Measurements from ENCODE around the gene SMPD4.
A peak's percentile ranks its signal among the peaks of the same experiment; 100 is the strongest.
"Not testable (repeated sequence)": the region's sequence is repeated elsewhere in the genome, so short reads cannot be mapped to it uniquely, and the experiment has no call there.

The SMPD4 gene

DNA sequence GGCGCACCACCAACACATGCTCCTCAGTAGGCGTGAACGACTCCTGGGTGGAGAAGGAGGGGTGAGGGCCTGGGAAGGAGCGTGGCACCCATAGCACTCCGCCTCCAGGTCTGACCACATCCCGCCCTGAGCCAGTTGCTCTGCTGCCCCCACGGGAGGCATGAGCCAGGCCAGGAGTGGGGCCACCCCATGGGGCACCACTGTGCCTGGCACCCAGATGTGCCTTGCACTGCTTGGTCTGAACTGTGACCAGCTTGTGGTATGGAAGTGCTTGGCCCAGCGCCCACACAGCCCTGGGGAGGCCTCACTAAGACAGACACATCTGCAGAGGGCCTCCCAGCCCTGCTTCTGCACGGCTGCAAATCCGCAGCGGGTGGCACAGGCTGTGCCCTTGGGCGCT, 24.0 kb downstream of the SMPD4 start:
- DNase-seq (ENCODE audit: low read depth in 2 of 2), result not testable (repeated sequence)

DNA sequence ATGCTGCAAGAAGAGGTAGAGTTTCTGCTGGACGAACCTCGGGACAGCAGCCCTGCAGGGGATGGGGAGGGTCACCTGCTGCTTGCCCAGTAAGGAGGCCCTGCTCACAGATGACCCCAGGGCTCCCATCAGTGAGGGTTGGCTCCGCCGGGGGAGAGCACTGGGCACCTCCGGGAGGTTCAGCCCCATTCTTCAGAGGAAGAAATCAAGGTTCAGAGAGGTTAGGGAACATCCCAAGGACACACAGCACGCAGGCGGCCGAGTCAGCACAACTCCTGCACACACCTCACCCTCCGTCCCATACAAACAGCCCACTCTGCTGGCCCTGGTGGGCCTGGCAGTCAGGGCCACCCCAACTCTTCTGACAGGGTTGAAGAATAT, 24.8 kb downstream of the SMPD4 start:
- no peak for DNase-seq (ENCODE audit: low read depth in 2 of 2)

DNA sequence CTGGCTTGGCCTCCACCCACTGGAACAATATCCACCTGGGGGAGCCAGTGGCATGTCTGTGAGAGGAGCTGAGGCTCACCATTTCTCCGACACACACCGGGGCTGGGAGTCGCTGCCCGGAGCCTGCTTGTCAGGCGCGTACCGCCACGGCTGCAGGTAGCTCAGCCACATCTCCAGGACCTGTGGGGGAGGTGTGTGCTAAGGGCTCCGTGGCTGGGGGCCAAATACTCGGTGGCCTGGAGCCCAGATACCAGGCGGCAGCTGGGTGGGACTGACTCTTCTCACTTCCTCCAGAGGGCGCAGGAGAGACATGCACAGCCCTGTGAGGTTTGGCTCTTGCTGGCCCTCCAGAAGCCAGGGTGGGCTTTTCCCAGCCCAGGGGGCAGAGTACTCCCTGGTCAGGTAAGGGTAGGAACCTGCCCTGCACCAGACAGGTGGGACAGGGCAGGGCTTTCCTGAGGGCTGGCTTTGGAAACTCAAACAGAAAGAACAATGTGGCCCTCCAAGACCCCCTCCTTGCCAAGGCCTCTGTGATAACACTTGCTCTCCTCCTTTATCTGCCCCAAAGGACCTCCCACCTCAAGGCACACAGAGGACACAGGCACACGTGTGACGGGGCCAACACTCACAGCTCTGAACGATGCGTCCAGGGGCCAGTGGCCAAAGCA, 25.3 kb downstream of the SMPD4 start:
- DNase-seq (ENCODE audit: low read depth in 2 of 2), result not testable (repeated sequence)

DNA sequence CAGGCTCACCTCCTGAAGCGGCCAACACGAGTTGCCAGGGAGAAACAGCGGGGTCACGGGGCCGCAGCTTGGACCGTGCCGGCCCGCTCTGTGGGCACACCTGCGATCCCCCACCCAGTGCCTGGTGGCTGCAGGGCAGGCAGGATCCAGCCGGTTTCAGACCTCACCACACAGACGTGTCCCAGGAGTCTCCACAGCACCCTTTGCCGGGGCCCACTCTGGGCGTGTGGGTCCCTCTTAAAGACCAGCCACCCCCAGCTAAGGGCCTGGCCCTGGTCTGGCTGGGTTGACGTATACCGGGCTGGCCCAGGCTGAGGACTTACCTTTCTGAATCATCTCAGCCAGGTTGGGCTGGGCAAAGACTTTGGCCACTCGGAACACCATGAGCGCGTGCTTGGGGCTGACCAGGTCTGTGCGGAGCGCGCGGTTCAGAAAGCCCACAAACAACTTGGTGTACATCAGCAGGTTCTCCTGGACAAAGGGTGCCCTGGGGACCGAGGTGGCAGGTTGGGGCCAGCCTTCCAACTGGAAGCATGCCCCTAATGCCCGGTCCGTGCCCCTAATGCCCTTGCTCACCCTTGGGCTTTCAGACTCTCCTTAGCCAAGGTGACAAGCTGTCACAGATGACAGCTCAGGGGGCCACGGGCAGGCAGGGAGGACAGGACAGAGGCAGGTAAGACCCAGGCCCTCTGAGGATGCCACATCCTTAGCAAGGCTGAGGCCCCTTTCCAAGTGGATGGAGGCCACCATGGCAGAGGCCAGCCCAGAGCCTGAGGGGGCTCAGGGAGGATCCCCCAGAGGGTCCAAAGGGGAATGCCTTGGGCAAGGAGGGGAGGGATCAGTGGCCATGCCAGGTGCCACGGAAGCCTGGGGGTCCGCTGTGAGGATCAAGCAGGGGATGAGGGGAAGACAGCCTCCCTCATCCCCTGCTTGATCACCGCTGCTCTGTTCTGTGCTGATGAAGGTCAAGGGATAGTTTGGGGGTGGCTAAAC, 26.3 kb downstream of the SMPD4 start:
- no peak for DNase-seq (ENCODE audit: low read depth in 2 of 2)

DNA sequence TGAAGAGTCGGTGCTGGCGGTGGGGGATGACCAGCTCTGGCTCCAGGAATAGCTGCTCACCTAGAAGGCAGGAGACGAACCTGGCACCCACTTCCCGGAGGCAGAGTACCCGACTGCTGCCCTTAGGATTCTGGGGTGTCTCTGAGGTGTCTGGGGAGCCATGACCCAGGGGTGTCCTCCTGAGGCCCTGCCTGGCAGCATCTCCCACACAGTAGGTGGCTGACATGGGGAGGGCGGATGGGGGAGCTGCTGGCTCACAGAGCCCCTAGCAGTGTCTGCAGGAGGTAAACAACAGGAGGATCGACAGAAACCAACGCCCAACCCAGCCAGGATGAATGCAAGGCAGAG, 27.0 kb downstream of the SMPD4 start:
- not testable (repeated sequence) for DNase-seq (ENCODE audit: low read depth in 2 of 2)

DNA sequence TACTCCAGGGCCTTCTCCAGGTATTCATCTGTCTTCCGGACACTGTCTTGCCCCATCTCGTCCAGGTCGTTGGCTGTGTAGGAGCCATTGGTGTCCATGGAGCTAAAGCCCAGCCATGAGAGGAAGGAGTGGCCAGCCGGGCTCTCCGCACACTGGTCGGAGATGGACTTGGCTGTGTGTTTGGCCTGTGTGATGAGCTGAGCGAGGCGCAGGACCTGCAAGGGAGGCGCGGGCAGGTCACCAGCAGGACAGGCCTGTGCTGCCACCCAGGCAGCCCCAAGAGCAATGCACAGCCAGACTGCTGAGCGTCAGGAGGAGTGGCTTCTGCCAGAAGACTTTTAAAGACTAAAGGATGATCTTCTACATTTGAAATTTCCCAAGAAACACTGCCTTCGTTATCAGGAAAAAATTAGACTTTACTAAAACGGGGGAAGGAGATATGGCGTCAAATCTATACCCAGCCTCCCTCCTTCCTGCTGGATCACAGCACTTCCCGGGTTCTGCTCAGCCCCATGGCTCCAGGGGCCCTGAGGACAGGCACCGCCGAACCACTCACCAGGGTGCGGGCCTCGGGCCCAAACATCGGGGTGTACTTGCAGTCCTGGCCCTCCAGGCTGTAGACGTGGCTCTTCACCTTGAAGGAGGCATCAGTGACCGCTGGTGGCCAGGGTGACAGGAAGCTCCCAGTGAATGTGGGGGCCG, 27.5 kb downstream of the SMPD4 start:
- DNase-seq (ENCODE audit: low read depth in 2 of 2), result not testable (repeated sequence)

DNA sequence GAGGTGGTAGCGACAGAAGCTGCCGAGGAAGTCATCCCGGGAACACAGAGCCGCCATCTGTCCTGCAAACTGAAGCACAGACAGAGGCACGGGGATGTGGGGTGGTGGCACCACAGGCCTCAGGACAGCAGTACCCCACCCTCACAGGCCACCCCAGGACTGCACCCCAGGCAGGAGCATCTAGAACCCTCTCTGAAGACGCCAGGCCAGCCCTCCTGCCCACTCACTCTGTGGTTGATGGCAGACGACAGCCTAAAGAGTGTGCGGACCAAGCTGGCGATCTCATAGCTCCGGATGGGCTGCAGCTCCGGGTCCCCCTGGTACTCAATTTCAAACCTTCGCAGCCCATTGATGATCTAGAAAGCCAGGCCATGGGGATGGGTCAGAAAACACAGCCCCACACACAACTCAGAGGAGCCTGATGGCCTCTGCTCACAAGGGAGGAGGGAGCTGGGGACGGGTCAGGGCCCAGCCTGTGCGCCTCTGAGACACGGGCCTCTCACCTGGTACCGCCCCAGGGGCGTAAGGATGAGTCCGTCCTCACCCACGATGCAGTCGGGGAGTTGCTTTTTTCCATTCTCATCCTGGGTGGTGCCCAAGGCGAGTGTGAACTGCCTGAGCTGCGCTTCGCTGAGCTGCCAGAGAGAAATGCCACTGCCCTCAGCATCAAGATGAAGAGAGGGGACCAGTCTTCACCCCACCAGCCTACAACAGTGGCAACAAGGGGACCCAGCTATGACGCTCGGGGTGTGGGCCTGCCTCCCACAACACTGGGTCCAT, 28.4 kb downstream of the SMPD4 start:
- no peak for DNase-seq (ENCODE audit: low read depth in 2 of 2)

DNA sequence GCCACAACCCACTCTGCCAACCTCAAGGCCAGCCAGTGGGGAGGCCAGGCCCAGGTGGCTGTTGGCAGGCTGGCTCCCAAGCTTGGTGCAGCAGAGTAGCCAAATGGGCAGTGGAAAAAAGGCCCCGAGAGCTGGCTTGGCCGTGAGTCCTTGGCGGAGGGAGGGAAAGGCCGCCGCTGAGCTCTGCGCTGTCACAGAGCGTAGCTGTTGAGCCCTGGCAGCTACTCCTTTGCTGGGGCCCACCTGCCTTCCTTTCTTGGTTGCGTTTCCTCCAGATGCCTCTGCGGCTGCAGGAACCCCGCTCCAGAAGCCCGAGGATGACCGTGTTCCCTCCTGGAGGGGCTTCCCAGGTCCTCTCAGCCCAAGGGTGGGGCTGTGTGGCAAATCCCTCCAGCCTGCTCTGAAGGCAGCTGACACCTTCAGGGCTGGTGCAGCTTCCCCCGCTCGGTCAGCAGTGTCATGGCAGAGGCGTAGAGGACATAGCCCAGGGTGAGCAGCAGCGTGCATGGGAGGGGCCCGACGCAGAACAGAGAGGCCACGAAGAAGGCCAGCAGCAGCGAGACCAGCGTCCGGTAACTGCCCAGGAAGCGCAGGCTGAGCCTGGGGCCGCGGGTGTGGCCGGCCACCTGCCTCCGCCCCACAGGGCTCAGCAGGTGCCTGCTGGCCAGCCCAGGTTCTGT, 29.1 kb downstream of the SMPD4 start:
- not testable (repeated sequence) for DNase-seq (ENCODE audit: low read depth in 2 of 2)

DNA sequence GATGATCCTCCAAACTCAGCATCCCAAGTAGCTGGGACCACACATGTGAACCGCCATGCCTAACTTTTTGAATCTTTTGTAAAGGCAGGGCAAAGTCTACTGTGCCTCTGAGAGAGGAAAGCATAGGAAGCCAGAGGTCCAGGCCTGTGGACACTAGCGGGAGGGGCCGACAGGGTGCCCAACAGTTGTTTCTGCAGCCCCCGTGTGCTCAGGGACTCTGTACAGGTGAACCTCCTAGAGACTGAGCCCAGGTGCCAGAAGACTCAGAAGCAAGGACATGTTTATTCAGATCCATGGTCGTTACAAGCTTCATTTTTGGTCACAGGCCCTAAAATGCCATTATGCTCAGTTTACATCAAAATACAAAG, 30.3 kb downstream of the SMPD4 start:
- not testable (repeated sequence) for DNase-seq (ENCODE audit: low read depth in 2 of 2)

DNA sequence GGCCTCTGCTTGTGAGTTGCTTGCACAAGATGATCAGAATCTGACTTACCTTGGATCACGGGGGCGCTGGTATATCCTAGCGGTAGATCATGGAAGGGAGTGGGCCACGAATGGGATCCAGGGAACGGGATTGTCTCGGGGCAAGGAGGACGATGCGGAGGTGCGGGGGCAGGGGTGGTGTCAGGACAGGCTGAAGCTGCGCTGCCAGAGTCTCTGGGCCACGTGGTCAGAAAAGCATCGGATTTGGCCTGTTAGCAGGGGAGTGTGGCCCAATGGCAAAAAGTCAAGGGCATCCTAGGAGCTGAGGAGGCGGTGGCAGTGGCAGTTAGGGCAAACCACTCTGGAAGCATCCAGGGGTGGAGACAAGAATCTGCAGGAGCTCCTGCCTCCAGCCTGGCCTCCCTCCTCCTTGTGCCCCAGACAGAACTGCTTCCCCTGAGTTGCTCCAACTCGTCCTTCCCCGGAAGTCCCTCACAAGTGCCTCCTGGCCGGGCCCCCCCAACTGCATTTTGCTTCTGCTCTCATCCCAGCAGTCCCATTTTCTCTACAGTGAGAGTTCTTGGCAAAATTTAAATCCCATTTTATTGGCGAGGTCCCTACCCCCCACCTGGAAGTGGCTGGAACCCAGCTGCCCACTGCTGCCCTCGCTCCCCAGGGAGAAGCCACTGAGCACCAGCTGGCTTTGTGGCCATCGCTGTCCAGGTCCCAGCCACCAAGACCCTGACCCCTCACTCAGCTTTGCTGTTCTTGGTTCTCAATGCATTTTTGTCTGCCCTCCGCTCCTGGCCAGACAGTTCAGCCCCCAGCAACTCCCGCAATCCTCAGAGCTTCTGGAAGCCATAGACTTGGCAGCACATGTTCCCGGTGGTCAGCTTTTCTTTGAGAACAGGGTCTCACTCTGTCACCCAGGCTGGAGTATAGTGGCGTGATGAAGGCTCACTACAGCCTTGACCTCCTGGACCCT, 30.9 kb downstream of the SMPD4 start:
- no peak for DNase-seq (ENCODE audit: low read depth in 2 of 2)

DNA sequence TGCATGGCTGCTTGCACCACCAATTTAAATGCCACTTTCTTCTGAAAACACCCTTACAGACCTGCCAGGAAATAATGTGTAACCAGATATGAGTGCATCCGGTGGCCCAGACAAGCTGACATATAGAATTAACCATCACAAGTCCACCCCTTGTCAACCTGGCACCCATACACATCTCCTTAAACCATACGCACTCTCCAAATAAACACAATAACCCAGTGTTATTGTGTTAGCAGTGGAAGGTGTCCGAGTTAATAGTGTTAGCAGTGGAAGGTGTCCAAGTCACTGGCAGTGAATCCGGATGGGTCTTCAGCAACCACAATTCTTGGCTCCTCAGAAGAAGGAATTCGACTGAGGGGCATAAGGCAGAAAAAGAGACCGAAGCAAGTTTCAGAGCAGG, 32.9 kb downstream of the SMPD4 start:
- DNase-seq (ENCODE audit: low read depth in 2 of 2), result not testable (repeated sequence)

DNA sequence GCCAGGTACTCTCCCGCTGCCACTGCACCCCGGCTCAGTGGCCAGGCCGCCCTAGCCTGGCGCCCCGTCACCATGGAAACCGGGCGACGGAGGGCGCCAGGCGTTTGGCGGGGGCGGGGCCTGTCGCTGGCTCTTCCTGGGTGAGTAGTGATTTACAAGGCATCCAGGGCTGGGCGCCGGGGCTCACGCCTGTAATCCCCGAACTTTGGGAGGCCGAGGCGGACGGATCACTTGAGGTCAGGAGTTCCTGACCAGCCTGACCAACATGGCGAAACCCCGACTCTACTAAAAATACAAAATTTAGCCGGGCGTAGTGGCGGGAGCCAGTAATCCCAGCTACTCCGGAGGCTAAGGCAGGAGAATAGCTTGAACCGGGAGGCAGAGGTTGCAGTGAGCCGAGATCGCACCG, 36.4 kb downstream of the SMPD4 start, which contains the start of gene CCDC74B:
Gene CCDC74B, minus strand, starts transcription at position 107 of the 409 bp plus-strand sequence. CDS start 116 bp downstream, outside the sequence.
- DNase-seq (ENCODE audit: low read depth in 2 of 2), result peak in 1 of 2 donors; percentile 18

DNA sequence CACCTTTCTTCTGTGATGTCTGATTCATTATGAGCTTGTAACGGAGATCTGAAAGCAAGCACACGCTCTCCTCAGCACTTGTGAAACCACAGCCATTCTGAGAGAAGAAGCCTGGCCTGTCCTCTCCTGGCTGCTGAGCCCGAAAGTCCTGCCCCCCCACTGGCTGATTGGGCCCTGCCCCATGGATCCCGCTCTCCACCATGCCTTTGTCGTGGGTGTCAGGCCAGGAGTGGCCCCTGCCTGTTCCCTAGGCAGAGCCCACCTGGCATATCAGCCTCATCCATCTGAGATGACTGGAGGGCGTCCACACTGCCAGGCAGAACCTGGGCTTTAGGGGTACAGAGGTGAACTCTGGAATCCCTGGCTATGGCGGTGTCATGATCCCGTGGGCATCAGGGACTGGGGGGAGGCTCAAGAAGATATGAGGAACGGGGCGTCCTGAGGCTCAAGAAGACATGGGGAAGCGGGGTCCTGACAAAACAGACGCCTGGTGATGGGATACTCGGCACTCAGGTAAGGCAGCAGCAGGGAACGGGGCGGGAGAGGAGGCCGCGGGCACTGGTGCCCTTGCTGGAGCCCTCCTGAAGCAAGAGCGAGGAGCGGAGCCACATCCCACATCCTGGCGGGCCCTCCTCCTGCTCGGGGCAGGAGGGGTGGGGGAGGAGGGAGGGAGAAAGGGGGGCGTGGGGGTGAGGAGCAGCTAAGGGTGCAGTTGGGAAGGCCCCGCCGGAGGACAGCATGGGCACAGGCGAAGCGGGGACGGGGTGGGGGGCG, 37.9 kb downstream of the SMPD4 start:
- DNase-seq (ENCODE audit: low read depth in 2 of 2), result not testable (repeated sequence)

DNA sequence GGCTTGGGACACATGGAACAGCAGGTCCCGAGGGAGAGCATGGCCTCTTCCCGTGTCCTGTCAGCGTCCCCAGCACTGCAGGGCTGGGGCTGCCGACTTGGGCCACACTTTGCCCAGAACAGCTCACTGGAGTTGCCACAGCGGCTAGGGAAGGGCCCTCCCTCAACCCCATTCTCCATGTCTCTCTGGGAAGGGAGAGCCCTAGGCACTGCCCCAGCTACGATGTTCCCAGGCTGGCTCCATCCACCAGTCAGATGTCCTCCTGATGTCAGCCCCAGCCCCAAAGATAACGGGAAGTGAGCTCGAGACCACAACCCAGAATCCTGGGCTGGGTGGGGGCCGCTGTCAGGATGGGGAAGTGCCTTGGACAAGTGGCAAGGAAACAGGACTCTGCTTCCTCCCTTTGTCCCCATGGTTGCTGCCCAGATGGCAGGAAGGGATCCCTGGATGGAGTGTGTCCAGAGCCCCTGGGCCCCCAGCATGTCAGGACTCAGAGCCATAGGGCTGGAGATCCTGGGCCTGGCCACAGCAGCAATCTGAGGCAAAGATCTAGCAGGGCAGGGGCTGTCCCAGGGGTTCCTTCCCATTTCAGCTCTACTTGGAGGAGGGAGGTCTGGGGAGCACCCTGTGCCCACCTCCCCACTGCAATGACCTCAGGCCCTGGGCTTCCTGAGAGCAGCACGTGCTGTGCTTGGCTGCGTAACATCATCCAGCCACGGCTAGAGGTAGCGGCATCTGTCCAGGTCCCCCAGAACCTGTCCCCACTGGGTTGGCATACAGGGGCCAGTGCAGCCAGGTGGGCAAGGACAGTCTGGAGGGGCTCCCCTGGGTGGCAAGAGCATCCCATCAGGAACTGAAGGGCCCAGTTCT, 38.8 kb downstream of the SMPD4 start:
- not testable (repeated sequence) for DNase-seq (ENCODE audit: low read depth in 2 of 2)

DNA sequence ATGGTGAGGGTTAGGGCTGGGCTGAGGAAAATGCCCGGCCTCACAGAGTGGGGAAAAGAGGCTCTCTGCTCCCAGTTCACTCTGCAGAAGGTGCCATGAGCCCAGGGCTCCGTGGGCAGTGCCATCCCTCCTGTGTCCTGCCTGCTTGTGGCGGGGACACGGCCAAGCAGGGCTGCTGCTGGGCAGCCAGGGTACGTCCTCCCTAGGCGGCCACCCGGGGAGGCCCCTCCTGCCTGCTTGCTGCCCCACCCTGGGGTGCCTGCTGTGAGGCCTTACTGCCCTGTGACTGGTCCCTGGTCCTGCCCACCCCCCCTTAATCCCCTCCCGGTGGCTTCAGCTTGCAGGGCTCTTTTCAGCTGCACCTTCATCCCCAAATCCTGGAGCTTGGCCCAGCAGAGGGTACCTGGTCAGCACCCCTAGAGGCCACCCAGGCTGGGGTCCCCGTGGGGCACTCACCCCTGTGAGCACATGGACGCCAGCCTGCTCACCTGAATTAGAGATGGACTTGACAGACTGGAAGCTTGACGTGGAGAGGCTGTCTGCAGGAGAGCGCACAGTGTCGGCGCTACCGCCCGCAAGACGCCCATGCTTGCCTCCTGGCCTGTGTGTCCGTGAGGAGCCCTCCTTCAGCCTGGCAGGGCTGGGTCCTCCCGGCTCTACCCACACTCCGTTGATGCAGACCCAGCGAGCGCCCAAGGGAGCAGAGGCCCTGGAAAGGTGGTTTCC, 39.6 kb downstream of the SMPD4 start:
- not testable (repeated sequence) for DNase-seq (ENCODE audit: low read depth in 2 of 2)

DNA sequence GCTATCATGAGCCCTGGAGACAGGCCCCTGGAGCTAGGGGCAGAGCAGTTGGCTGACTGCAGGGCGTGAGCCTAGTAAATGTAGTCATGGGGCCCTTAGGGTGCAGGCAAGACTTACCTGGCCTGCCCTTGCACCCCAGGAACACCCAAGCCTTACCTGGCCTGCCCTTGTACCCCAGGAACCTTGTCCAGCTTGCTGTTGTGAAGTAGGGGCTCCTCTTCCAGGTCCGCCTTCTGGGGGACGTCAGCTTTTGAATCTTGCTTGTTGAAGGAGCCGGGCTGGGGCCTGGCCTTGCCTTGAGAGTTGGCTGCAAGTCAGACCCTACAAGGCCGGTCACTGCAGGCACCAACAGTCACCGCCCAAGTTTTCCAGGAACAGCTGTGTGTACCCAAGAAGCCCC, 40.4 kb downstream of the SMPD4 start:
- not testable (repeated sequence) for DNase-seq (ENCODE audit: low read depth in 2 of 2)

DNA sequence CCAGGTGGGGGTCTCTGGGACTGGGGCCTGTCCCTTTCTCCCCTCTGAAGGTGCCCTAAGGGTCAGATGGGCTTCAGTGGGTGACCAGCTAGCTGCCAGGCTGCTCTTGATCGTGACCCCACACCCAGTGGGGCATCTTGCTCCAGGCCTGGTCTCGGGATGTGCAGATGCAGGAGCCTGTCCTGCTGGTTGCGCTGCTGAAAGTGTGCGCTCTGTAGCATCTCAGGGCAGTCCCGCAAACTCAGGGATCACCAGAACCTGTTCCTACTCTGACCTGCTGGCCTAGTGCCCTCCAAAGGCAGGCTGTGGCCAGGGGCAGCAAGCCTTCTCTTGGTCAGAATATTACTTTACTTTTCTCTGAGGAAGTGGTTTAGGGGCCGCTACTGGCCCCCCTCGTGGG, 40.9 kb downstream of the SMPD4 start:
- DNase-seq (ENCODE audit: low read depth in 2 of 2), result not testable (repeated sequence)
